GM12878 (cell line): ENCODE results near the gene C9orf72.

ENCODE experiments used
- TF ChIP-seq, protein P1 (sequence below), 3 experiments: IDR thresholded peaks in 2 of 3; conservative IDR thresholded peaks in 1 of 3; 2 replicates each; pipeline ENCODE4 v1.5.1; 2011; ENCODE audit warnings: low read depth in 3 of 3, low read length in 3 of 3, mild to moderate bottlenecking in 3 of 3, control low read depth in 2 of 3, moderate library complexity in 2 of 3, inconsistent platforms in 1 of 3, mixed read lengths in 1 of 3; ENCODE audit not compliant: control insufficient read depth in 2 of 3, insufficient read depth in 1 of 3; ENCODE audit errors: extremely low read depth in 1 of 3
- TF ChIP-seq, protein P2 (sequence below): fragments of 450-650 bp; conservative IDR thresholded peaks from 2 replicates; pipeline ENCODE4 v1.6.1; 2017; ENCODE audit warnings: mild to moderate bottlenecking, moderate library complexity
- TF ChIP-seq, protein P3 (sequence below): IDR thresholded peaks from 2 replicates; pipeline ENCODE4 v1.6.1; 2012; ENCODE audit warnings: low read depth, low read length, improper control_type of control experiment

DNA sequence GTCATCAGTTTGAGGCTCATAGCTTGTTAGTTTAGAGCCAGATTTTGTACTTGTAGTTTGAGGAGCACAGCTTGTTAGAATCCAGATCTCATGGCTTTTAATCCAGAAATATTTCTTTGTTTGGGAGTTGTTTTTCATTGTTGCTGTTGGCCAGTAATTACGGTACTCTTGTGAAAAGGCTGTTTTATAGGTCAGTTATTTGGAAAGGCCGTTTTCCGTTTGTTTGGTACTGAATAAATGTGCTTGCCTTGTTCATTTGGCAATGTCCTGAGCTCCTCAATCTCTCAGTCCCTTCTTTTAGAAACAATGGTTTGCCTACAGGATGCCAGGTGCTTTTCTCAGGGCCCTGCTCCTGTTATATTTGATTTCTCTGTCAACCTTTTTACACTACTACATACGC, 39.1 kb downstream of the C9orf72 start:
- TF ChIP-seq, protein P1, sequence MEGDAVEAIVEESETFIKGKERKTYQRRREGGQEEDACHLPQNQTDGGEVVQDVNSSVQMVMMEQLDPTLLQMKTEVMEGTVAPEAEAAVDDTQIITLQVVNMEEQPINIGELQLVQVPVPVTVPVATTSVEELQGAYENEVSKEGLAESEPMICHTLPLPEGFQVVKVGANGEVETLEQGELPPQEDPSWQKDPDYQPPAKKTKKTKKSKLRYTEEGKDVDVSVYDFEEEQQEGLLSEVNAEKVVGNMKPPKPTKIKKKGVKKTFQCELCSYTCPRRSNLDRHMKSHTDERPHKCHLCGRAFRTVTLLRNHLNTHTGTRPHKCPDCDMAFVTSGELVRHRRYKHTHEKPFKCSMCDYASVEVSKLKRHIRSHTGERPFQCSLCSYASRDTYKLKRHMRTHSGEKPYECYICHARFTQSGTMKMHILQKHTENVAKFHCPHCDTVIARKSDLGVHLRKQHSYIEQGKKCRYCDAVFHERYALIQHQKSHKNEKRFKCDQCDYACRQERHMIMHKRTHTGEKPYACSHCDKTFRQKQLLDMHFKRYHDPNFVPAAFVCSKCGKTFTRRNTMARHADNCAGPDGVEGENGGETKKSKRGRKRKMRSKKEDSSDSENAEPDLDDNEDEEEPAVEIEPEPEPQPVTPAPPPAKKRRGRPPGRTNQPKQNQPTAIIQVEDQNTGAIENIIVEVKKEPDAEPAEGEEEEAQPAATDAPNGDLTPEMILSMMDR (IDR thresholded peaks at IDR 0.05 in 2 of 3, conservative IDR thresholded peaks at IDR 0.05 in 1 of 3; ENCODE audit: control insufficient read depth in 2 of 3, extremely low read depth in 1 of 3, insufficient read depth in 1 of 3, low read depth in 3 of 3, low read length in 3 of 3), result no peak
- TF ChIP-seq, protein P2, sequence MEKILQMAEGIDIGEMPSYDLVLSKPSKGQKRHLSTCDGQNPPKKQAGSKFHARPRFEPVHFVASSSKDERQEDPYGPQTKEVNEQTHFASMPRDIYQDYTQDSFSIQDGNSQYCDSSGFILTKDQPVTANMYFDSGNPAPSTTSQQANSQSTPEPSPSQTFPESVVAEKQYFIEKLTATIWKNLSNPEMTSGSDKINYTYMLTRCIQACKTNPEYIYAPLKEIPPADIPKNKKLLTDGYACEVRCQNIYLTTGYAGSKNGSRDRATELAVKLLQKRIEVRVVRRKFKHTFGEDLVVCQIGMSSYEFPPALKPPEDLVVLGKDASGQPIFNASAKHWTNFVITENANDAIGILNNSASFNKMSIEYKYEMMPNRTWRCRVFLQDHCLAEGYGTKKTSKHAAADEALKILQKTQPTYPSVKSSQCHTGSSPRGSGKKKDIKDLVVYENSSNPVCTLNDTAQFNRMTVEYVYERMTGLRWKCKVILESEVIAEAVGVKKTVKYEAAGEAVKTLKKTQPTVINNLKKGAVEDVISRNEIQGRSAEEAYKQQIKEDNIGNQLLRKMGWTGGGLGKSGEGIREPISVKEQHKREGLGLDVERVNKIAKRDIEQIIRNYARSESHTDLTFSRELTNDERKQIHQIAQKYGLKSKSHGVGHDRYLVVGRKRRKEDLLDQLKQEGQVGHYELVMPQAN, result no peak
- TF ChIP-seq, protein P3, sequence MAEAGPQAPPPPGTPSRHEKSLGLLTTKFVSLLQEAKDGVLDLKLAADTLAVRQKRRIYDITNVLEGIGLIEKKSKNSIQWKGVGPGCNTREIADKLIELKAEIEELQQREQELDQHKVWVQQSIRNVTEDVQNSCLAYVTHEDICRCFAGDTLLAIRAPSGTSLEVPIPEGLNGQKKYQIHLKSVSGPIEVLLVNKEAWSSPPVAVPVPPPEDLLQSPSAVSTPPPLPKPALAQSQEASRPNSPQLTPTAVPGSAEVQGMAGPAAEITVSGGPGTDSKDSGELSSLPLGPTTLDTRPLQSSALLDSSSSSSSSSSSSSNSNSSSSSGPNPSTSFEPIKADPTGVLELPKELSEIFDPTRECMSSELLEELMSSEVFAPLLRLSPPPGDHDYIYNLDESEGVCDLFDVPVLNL, result no peak
